Panc1 (cell line): ENCODE data around the gene GFER. TPM values are rescaled to one million over a fixed set of nuclear protein-coding genes. Genes with fewer than 3 reads are reported as not detected.

Source experiments
- ATAC-seq: fragments of 200-7000 bp; cut with Tn5 transposase; 2 replicates; pipeline ENCODE4 v1.9.1; 2020; ENCODE audit warnings: mild to moderate bottlenecking, moderate library complexity
- BruUV-seq: library from RNA; stranded (reverse); fragments of 400-500 nt; replicated peaks from 2 replicates; lab custom pipeline; 2021; lab: Mats Ljungman, UMichigan
- CTCF ChIA-PET: fragments of 300-600 bp; sonication (Branson Sonifier 250); formaldehyde crosslinking; loops from one replicate; lab custom pipeline; 2022; ENCODE audit warnings: antibody characterized with exemption; lab: Charles Lee
- POLR2A ChIA-PET: fragments of 300-600 bp; sonication (Branson Sonifier 250); formaldehyde crosslinking; loops from one replicate; lab custom pipeline; 2022; ENCODE audit warnings: antibody characterized with exemption; lab: Charles Lee
- DNase-seq: peaks from one replicate; pipeline ENCODE4 v3.0.0-alpha.2; 2010; ENCODE audit warnings: low read depth, low spot score
- H3K27ac ChIP-seq: 2 replicates; pipeline ENCODE4 v1.5.1; 2011; ENCODE audit warnings: mild to moderate bottlenecking, low read length, inconsistent platforms
- H3K27me3 ChIP-seq: fragments of 200-500 bp; sonication (Bioruptor generic); 2 replicates; pipeline ENCODE4 v1.6.0; 2014; ENCODE audit warnings: low read length, inconsistent platforms; ENCODE audit not compliant: control insufficient read depth, insufficient read depth
- H3K36me3 ChIP-seq: fragments of 200-500 bp; sonication (Bioruptor generic); 2 replicates; pipeline ENCODE4 v1.5.1; 2014; ENCODE audit warnings: inconsistent platforms, mild to moderate bottlenecking, low read length, moderate library complexity; ENCODE audit not compliant: control insufficient read depth, insufficient read depth
- H3K4me1 ChIP-seq: 2 replicates; pipeline ENCODE4 v1.5.1; 2011; ENCODE audit warnings: inconsistent platforms, mild to moderate bottlenecking, low read length, moderate library complexity; ENCODE audit not compliant: control insufficient read depth, insufficient read depth
- H3K4me3 ChIP-seq, 2 experiments: 2 replicates each; pipeline ENCODE4 v1.5.1; 2011 to 2012; ENCODE audit warnings: low read depth in 2 of 2, low read length in 2 of 2, mild to moderate bottlenecking in 2 of 2, inconsistent platforms in 1 of 2, moderate library complexity in 1 of 2
- H3K9me3 ChIP-seq: fragments of 200-500 bp; sonication (Bioruptor generic); 2 replicates; pipeline ENCODE4 v1.5.1; 2014; ENCODE audit warnings: low read depth, mild to moderate bottlenecking, inconsistent platforms, low read length, moderate library complexity; ENCODE audit not compliant: control insufficient read depth, insufficient read depth
- POLR2AphosphoS5 ChIP-seq: IDR thresholded peaks from 2 replicates; pipeline ENCODE4 v1.6.1; 2012; ENCODE audit warnings: mild to moderate bottlenecking, low read depth, low read length, moderate library complexity
- SIN3A ChIP-seq: IDR thresholded peaks from 2 replicates; pipeline ENCODE4 v1.6.1; 2012; ENCODE audit warnings: low read depth, mild to moderate bottlenecking, low read length, moderate library complexity, borderline replicate concordance; ENCODE audit not compliant: insufficient read depth
- TCF7L2 ChIP-seq: IDR thresholded peaks from 2 replicates; pipeline ENCODE4 v1.6.1; 2011; ENCODE audit warnings: mild to moderate bottlenecking, low read depth, low read length, inconsistent platforms
- in situ Hi-C: cut with HindIII; loops from 2 replicates; pipeline ENCODE4 v1.10.0; 2016; ENCODE audit warnings: low sequenced_read_pairs, low pct_unique_long_range_greater_than_20kb
- intact Hi-C: fragments of 100-400 bp; cut with micrococcal nuclease; formaldehyde crosslinking; loops from one replicate; pipeline ENCODE4 v1.10.0; 2022; ENCODE audit not compliant: unreplicated experiment
- total RNA-seq: library from RNA; stranded (reverse); gene quantifications from one replicate; pipeline ENCODE4 v1.2.1, GENCODE V29; 2021; ENCODE audit not compliant: unreplicated experiment
- TF ChIP-seq, protein P1 (sequence below): fragments of 450-650 bp; IDR thresholded peaks from 2 replicates; pipeline ENCODE4 v1.5.1; 2017; ENCODE audit warnings: mild to moderate bottlenecking
- TF ChIP-seq, protein P2 (sequence below), 2 experiments: IDR thresholded peaks; 2 replicates each; pipeline ENCODE4 v1.6.1; 2011 to 2012; ENCODE audit warnings: low read depth in 2 of 2, control low read depth in 1 of 2, low read length in 1 of 2, mild to moderate bottlenecking in 1 of 2, moderate library complexity in 1 of 2; ENCODE audit not compliant: insufficient read depth in 1 of 2

The GFER gene
- total RNA-seq, 1 experiment from 2014 or later: 49.2 TPM

DNA sequence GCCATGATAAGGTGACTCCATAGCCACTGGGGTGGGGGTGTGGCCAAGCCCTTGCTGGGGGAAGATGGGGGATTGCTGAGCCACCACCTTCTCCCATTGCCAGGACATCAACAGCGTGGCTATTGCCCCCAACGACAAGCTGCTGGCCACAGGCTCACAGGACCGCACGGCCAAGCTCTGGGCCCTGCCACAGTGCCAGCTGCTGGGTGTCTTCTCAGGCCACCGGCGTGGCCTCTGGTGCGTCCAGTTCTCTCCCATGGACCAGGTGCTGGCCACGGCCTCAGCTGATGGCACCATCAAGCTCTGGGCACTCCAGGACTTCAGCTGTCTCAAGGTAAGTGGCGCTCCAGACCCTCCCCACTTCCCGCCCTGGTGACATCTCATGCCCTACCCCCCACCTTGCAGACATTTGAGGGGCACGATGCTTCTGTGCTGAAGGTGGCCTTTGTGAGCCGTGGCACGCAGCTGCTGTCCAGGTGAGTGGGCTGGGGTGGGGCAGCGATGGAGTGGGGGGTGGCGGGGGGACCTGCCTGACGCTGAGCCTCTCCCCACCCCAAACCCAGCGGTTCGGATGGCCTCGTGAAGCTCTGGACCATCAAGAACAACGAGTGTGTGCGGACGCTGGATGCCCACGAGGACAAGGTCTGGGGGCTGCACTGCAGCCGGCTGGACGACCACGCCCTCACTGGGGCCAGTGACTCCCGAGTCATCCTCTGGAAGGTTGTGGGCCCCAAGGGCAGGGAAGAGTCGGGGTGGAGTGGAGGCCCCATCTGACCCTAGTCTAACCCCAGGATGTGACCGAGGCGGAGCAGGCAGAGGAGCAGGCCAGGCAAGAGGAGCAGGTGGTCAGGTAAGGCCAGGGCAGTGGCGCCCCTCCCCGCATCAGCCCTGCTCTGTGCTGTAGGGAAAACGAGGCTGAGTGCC is 6.8 kb upstream of the GFER start:
- CTCF ChIA-PET: no interaction called here
- Histone ChIP-seq H3K27me3 (no peaks in the 10 kb centered on the region), H3K4me3 (no peak overlapping the region), H3K4me1 (peaks cover 28% of the 10 kb centered on the region), H3K27ac (no peak overlapping the region), H3K36me3 (no peaks in the 10 kb centered on the region; the same call in 1 of the 2 replicates), H3K9me3 (no peaks in the 10 kb centered on the region)
- BruUV-seq: no TSS peak
- in situ Hi-C loops: no loop called here
- intact Hi-C loops: no loop called here
- POLR2A ChIA-PET: no interaction called here
- DNase-seq (no peak), ATAC-seq (no peak)
- TF ChIP-seq, protein P1, sequence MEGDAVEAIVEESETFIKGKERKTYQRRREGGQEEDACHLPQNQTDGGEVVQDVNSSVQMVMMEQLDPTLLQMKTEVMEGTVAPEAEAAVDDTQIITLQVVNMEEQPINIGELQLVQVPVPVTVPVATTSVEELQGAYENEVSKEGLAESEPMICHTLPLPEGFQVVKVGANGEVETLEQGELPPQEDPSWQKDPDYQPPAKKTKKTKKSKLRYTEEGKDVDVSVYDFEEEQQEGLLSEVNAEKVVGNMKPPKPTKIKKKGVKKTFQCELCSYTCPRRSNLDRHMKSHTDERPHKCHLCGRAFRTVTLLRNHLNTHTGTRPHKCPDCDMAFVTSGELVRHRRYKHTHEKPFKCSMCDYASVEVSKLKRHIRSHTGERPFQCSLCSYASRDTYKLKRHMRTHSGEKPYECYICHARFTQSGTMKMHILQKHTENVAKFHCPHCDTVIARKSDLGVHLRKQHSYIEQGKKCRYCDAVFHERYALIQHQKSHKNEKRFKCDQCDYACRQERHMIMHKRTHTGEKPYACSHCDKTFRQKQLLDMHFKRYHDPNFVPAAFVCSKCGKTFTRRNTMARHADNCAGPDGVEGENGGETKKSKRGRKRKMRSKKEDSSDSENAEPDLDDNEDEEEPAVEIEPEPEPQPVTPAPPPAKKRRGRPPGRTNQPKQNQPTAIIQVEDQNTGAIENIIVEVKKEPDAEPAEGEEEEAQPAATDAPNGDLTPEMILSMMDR: no peak
- no peak for TF ChIP-seq POLR2AphosphoS5
- TF ChIP-seq, protein P2, sequence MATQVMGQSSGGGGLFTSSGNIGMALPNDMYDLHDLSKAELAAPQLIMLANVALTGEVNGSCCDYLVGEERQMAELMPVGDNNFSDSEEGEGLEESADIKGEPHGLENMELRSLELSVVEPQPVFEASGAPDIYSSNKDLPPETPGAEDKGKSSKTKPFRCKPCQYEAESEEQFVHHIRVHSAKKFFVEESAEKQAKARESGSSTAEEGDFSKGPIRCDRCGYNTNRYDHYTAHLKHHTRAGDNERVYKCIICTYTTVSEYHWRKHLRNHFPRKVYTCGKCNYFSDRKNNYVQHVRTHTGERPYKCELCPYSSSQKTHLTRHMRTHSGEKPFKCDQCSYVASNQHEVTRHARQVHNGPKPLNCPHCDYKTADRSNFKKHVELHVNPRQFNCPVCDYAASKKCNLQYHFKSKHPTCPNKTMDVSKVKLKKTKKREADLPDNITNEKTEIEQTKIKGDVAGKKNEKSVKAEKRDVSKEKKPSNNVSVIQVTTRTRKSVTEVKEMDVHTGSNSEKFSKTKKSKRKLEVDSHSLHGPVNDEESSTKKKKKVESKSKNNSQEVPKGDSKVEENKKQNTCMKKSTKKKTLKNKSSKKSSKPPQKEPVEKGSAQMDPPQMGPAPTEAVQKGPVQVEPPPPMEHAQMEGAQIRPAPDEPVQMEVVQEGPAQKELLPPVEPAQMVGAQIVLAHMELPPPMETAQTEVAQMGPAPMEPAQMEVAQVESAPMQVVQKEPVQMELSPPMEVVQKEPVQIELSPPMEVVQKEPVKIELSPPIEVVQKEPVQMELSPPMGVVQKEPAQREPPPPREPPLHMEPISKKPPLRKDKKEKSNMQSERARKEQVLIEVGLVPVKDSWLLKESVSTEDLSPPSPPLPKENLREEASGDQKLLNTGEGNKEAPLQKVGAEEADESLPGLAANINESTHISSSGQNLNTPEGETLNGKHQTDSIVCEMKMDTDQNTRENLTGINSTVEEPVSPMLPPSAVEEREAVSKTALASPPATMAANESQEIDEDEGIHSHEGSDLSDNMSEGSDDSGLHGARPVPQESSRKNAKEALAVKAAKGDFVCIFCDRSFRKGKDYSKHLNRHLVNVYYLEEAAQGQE (IDR thresholded peaks at IDR 0.05; ENCODE audit: insufficient read depth in 1 of 2, low read depth in 2 of 2, low read length in 1 of 2): no peak
- TF ChIP-seq SIN3A: no peak
- TF ChIP-seq TCF7L2: no peak

DNA sequence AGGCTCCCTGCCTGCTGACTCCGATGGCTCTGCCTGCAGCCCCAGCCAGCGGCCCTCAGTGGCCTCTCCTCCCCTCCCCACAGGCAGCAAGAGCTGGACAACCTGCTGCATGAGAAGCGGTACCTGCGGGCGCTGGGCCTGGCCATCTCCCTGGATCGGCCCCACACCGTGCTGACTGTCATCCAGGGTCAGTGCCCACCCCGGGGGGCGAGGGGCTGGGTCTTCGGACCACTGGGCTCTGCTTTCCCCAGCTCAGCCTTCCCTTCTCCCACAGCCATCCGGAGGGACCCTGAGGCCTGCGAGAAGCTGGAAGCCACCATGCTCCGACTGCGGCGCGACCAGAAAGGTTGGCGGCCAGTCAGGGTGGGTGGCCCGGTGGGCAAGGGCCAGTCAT is 6.1 kb upstream of the GFER start:
- Histone ChIP-seq H3K9me3 (no peaks in the 10 kb centered on the region), H3K4me1 (peaks cover 35% of the 10 kb centered on the region), H3K4me3 (no peak overlapping the region), H3K27me3 (no peaks in the 10 kb centered on the region), H3K27ac (no peak overlapping the region), H3K36me3 (no peaks in the 10 kb centered on the region; the same call in 1 of the 2 replicates)
- TF ChIP-seq, protein P1: no peak
- TF ChIP-seq, protein P2 (IDR thresholded peaks at IDR 0.05; ENCODE audit: insufficient read depth in 1 of 2, low read depth in 2 of 2, low read length in 1 of 2): no peak
- no peak for TF ChIP-seq POLR2AphosphoS5
- no peak for TF ChIP-seq TCF7L2
- no peak for TF ChIP-seq SIN3A
- ChIA-PET POLR2A (no interaction called here), CTCF (no interaction called here)
- intact Hi-C loops (no loop called here), in situ Hi-C loops (no loop called here)
- ATAC-seq: no peak
- no TSS peak for BruUV-seq
- no peak for DNase-seq
